HG03354 (cell line): Measurements from ENCODE around the gene PCDHGC3.
A peak's percentile ranks its signal among the peaks of the same experiment; 100 is the strongest.

Source experiments
- ATAC-seq: cut with Tn5 transposase; IDR thresholded peaks from one replicate; pipeline ENCODE4 v1.9.1; 2021; ENCODE audit warnings: mild to moderate bottlenecking; ENCODE audit not compliant: unreplicated experiment, poor library complexity, severe bottlenecking

The PCDHGC3 gene

DNA sequence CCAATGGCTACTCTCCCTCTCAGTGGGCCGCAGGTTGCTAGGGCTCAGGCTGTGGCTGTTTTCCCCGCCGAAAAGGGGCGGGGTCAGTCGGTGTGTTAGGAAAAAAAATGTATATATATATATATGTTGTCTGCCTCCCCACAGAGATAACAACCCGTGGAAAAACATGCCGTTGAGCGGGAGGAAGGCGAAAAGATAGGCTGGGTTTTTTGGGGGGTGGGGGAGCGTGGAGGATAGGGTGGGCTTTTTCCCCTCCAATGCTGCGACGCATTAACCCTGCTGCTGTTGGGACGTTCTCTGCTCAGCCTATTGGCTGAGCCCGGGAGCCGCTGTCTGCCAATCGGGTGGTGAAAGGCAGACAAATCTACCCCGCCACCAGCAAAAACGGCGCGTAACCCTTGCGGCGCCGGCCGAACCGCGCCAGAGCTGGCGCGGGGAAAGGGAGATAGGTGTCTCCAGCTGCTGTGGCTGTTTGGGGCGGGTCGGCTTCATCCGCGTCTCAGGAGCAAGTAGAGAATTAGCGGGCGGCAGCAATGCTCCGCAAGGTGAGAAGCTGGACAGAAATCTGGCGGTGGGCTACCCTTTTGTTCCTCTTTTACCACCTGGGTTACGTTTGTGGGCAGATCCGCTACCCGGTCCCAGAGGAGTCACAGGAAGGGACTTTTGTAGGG is 9.0 kb downstream of the PCDHGC3 start, which contains the start of gene PCDHGC4:
PCDHGC4 (plus strand) TSS at position 390 of the 671 bp plus-strand sequence; CDS start at position 534, 144 bp downstream.
- ATAC-seq: no peak

DNA sequence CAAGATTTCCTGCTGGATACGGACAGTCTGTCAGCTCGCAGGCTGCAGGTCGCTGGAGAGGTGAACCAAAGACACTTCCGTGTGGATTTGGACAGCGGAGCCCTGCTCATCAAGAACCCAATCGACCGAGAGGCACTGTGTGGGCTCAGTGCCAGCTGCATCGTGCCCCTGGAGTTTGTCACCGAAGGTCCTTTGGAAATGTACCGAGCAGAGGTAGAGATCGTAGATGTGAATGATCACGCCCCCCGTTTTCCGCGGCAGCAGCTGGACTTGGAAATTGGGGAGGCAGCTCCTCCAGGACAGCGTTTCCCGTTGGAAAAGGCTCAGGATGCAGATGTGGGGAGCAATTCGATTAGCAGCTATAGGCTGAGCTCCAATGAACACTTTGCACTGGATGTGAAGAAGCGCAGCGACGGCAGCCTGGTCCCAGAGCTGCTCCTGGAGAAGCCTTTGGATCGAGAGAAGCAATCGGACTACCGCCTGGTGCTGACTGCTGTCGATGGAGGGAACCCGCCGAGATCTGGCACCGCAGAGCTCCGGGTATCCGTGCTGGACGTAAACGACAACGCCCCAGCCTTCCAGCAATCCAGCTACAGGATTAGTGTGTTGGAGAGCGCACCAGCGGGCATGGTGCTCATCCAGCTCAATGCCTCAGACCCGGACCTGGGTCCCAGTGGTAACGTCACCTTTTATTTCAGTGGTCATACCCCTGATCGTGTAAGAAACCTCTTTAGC is 9.7 kb downstream of the PCDHGC3 start:
- ATAC-seq: no peak

DNA sequence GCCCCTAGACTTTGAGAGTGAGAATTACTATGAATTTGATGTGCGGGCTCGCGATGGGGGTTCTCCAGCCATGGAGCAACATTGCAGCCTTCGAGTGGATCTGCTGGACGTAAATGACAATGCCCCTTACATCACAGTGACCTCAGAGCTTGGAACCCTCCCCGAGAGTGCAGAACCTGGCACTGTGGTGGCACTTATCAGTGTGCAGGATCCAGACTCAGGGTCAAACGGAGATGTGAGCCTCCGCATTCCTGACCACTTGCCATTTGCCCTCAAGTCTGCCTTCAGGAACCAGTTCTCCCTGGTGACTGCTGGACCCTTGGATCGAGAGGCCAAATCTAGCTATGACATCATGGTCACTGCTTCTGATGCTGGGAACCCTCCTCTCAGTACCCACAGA is 10.3 kb downstream of the PCDHGC3 start:
- ATAC-seq: no peak

DNA sequence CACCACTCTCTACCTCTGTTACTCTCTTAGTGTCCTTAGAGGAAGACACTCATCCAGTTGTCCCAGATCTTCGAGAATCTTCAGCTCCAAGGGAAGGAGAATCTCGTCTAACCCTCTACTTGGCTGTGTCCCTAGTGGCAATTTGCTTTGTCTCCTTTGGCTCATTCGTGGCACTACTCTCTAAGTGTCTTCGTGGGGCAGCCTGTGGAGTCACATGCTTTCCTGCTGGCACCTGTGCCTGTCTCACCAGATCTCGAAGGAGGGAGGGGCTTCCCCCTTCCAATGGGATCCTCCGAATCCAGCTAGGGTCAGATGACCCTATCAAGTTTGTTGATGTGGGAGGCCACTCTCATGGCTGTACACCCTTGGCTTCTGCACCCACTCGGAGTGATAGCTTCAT is 11.4 kb downstream of the PCDHGC3 start:
- ATAC-seq: no peak

DNA sequence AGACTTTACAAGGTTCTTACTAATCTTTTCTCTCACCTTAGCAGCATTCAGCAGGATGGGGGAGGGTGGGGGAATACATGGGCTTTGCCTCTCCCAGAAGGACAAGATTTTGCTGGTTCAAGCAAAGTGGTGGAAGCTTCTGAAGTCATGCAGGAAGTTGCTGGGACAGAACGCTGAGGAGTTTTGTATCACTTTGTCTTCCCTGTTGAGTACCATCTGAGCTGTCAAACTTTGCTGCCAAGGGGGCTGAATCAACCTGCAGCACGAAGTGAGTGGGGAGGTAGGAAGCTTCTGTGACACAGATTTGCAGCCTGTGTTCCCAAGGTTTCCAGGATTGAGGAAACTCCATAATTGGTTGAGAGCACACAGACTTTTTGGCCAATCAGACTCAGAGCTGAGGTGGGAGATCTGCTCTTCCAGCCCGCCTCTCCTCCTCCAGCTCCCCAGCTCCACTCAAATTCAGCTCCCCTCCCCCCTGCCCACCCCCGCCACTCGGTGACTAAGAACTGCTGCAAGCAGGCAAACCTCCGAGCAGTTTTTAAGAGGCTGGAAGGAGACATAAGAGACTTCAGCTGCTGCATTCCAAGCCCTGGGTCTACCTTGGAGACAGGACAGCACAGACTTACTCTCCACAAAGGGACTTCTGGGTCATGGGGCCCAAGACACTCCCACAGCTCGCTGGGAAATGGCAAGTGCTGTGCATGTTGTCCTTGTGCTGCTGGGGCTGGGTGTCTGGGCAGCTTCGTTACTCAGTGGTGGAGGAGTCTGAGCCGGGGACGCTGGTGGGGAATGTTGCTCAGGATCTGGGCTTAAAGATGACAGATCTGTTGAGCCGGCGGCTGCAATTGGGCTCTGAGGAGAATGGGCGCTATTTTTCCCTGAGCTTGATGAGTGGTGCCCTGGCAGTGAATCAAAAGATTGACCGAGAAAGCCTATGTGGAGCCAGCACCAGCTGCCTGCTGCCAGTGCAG is 13.1 kb downstream of the PCDHGC3 start, which contains the start of gene PCDHGC5:
PCDHGC5 (plus strand) TSS at position 491 of the 971 bp plus-strand sequence; CDS start at position 651, 160 bp downstream.
- no peak for ATAC-seq

DNA sequence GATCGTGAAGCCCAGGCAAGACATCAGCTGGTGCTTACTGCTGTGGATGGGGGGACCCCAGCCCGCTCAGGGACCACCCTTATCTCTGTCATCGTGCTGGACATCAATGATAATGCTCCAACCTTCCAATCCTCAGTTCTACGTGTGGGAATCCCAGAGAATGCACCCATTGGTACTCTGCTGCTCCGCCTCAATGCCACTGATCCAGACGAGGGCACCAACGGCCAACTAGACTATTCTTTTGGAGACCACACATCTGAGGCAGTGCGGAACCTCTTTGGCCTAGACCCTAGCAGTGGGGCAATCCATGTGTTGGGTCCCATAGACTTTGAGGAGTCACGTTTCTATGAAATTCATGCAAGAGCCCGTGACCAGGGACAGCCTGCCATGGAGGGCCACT is 14.1 kb downstream of the PCDHGC3 start:
- no peak for ATAC-seq

DNA sequence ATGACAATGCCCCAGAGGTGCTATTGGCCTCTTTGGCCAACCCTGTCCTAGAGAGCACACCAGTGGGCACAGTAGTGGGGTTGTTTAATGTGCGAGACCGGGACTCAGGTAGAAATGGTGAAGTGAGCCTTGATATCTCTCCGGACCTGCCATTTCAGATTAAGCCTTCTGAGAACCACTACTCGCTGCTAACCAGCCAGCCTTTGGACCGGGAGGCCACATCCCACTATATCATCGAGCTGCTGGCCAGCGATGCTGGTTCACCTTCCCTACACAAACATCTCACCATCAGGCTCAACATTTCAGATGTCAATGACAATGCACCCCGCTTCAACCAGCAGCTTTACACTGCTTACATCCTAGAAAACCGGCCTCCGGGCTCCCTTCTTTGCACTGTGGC is 14.5 kb downstream of the PCDHGC3 start:
- ATAC-seq: no peak

DNA sequence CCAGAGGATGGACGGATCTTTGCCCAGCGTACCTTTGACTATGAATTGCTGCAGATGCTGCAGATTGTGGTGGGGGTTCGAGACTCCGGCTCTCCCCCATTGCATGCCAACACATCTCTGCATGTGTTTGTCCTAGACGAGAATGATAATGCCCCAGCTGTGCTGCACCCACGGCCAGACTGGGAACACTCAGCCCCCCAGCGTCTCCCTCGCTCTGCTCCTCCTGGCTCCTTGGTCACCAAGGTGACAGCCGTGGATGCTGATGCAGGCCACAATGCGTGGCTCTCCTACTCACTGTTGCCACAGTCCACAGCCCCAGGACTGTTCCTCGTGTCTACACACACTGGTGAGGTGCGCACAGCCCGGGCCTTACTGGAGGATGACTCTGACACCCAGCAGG is 15.0 kb downstream of the PCDHGC3 start:
- ATAC-seq: no peak

DNA sequence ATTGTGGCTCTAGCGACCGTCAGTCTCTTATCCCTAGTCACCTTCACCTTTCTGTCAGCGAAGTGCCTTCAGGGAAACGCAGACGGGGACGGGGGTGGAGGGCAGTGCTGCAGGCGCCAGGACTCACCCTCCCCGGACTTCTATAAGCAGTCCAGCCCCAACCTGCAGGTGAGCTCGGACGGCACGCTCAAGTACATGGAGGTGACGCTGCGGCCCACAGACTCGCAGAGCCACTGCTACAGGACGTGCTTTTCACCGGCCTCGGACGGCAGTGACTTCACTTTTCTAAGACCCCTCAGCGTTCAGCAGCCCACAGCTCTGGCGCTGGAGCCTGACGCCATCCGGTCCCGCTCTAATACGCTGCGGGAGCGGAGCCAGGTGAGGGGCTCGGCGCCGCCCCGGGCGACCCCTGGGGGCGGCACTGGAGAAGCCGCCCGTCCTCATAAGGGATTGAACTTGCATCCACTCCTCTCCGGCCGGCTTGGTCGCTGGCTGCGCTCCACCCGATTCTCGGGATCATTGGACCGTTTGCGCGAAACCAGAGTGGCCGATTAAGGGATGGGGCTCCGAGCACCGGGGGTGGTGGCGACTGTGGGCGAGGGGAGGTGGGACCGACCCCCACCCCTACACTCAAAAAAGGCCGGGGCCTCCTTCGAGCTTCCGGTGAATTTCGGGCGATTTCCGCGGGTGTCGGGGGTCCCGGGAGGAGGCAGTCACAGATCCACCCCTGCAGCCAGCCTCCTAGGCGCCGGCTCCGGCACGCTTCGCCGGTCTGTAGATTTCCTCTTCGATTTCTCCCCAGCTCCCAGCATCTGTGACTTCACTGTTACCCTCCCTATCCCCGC is 15.8 kb downstream of the PCDHGC3 start:
- no peak for ATAC-seq

DNA sequence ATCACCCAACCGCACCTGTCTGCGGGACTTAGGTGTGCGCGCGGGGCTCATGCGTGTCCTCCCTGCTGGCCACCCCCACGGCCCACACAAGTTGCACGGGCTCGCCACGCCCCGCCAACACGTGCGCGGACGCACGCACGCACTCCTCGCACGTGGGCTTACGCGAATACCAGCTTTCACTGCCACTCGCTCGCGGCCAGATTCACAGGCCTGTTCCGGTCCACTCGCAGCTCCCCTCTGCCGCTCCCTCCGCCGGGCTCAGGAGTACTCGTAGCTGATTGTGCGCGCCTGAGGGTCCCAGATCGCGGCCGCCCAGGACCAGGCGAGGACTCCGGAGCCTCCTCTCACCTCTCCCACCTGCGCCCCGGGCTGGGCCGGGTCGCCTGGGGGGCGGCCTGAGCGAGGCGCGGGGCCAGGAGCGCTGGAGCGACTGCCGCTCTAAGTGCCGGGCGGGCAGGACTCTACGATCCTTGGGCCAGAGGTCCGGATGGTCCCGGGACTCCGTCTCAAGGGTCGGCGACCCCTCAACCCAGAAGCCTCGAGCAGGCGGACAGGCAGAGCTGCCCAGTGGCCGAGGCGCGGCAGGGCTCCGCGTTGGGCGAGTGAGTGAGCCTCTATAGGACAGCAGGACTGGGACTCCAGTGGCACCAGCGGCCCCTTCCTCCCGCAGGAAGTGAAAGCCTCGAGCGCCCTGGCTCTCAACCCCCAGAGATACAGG is 16.6 kb downstream of the PCDHGC3 start:
- peak; percentile 61 for ATAC-seq

DNA sequence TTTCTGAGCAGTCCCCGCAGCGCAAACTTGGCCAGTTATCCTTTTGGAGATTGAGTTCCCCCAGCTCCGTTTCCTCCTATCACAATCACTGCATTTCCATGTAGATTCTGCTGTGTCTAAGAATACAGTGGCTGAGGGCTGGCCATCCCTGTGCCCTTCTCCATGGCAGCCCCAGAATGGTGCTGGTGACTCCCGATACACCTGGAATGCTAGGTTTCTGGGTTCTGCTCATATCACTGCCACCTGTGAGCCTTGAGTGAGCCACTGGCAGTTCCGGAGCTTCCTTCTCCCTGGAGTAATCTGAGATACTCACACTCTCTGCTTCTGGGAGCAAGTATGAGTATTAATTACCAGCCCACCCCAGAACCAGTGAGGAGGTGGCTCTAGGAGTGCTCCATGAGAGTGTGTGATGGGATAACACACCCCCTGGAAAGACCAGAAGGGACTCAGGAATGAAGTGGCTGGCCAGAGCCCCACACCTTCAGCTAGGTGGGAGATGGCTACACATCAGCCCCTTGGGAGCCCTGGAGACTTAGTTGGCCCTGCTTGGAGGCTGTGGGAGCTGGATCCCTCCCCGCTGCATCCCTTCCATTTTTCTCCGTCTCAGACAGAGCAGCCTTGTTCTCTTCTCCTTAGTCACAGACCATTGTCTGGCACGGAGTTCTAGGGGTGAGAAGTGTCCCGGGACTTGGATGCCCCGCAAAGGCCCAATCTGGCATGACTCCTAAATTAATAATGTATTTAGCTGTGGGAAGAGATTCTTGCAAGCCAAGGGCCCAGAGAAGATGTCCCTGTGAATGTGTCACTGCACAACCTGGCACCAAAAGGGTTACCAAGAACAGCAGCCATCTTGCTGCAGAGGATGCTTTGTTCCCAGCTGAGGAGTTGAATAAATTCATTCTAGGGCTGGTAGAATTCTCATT is 18.0 kb downstream of the PCDHGC3 start:
- ATAC-seq: no peak

DNA sequence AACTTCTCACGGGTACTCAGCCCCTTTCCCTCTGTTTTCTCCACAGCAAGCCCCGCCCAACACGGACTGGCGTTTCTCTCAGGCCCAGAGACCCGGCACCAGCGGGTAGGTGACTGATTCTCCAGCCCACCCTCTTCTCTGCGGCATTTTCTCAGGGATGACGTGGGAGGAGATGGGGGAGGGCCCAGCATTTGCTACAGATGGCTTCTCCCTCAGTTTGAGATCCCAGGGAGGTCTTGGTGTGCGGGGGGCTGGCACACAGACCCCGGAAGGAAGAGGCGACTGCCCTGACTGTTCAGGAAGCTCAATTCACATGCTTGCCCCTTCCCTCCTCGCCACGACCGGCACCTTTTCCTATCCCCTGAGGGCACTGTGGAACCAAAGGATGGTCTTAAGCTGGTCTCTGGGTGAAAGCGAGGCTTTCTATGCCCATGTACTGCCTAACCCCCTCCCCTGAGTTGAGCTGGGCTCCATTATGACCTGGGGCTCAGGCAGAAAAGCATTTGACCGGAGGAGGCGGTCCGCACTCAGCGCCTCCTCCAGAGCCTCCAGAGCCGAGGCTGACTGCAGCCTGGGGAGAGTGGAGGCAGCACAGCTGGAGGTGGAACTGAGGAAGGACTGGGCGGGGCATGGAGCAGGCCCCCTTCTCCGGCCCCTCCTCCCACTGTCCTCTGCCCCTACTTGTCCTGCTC is 19.1 kb downstream of the PCDHGC3 start:
- no peak for ATAC-seq

DNA sequence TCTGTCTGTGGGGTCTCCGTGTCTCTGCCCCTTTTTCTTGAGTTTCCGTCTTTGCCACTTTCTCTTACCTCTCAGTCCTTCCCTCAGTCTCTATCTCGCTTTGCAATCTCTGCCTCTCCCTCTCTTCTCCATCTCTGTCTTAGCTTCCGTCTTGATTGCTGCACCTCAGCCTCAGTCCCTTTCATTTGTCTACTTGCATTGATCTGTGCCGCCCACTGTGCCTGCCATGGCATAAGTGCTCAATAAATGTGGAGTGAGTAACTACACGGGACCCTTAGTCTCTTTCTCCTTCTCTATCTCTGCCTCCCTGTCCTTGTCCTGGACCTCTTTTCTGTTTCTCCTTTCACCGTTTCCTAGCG is 19.7 kb downstream of the PCDHGC3 start:
- no peak for ATAC-seq

DNA sequence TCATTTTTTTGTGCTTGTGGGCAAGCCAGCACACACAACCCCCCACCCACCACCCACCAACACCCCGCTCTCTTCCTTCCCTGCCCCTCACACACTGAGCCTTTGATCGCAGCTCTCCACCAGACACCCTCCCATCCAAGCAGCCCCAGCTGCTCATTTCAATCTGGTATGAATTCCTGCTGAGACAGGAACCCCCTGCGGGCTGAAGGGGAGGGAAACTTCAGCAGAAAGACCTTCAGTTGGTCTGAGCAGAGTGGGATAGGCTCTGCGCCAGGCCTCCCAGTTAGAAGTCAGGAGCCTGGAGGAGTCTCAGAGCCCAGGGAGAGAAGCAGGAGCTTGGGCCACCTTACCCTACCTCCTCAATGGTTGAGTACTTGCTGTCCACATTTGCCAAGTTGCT is 20.3 kb downstream of the PCDHGC3 start:
- no peak for ATAC-seq

DNA sequence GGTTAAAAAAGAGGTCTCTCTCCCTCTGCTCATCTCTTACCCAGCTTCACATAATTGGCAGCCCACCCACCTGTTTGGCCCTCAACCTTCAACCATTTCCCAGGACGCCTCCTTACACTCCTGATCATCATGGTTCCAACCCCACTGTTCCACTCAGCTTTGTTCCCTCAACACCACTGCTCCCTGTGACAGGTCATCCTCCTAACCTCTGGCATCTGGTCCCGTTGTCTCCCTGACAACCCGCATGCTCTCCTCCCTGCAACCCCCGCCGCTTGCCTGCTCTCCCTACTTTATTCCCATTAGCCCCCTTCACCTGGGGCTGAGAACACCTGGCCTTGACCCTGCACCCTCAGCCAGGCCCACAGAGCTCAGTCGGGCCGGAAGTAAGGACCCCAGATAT is 26.0 kb downstream of the PCDHGC3 start:
- ATAC-seq: no peak

DNA sequence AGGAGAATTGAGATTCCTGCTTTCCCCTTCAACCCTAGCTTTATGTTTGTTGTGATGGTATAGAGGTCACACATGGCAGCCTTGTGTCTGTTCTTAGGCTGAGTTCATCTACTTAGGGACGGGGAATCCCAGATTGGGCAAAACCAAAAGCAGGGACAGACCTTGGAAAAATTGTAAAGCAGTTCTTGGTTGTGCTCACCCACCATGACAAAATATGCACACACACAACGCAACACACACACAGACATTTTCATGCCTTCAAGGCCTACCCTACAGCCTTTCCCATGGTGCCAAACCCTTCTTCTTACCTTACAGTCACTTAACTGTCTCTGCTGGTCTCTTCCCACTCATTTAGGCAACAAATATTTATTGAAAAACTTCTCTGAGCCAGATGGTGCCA is 27.9 kb downstream of the PCDHGC3 start:
- no peak for ATAC-seq

DNA sequence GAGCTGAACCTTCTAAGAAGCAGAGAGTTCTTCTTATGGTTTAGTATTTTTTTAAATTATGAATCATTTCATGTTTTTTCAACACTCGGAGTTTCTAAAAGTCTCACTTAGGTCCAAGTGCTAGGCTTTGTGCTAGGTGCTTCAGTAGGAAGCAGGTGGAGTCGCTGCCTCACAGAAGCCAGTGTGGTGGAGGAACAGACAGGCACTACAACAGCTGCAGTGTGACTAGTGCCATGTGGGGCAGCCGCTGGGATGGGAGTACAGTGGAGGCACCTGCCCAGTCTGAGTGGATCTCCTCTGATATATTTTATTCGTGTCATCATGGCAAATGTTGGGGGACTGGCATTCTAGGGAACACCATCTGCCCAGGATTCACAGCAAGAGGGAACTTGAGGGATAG is 28.4 kb downstream of the PCDHGC3 start:
- ATAC-seq: no peak
